Progenitor cell of endocrine pancreas (in vitro differentiated cells): ENCODE measurements around the gene ATRN. TPM values are rescaled to one million over a fixed set of nuclear protein-coding genes. Genes with fewer than 3 reads are reported as not detected.

Source experiments
- DNase-seq: peaks from one replicate; pipeline ENCODE4 v3.0.0; 2021; ENCODE audit warnings: low spot score; ENCODE audit not compliant: unreplicated experiment
- H3K27ac Mint-ChIP-seq: 2 replicates; pipeline ENCODE4 v1.8.0; 2021; ENCODE audit warnings: mild to moderate bottlenecking, moderate library complexity, mixed read lengths
- H3K27me3 Mint-ChIP-seq: 2 replicates; pipeline ENCODE4 v1.8.0; 2021; ENCODE audit warnings: mixed read lengths
- H3K36me3 Mint-ChIP-seq: 2 replicates; pipeline ENCODE4 v1.8.0; 2022; ENCODE audit warnings: mixed read lengths; ENCODE audit not compliant: insufficient read depth
- H3K4me1 Mint-ChIP-seq: 2 replicates; pipeline ENCODE4 v1.8.0; 2021; ENCODE audit warnings: low read depth, mixed read lengths
- H3K4me3 Mint-ChIP-seq: 2 replicates; pipeline ENCODE4 v1.8.0; 2021; ENCODE audit warnings: low read depth, mild to moderate bottlenecking, moderate library complexity, mixed read lengths
- H3K9me3 Mint-ChIP-seq: 2 replicates; pipeline ENCODE4 v1.8.0; 2021; ENCODE audit warnings: low read depth, mixed read lengths
- total RNA-seq: library from RNA; stranded (reverse); gene quantifications from 2 replicates; pipeline ENCODE4 v1.2.1, GENCODE V29; 2021
- TF ChIP-seq, protein P1 (sequence below): fragments of 200-600 bp; sonication (generic); IDR thresholded peaks from one replicate; pipeline ENCODE4 v1.5.0; 2021; ENCODE audit warnings: antibody characterized with exemption, mild to moderate bottlenecking; ENCODE audit not compliant: unreplicated experiment

Gene ATRN
- total RNA-seq, 1 donor from 2014 or later = 54.5 TPM

DNA sequence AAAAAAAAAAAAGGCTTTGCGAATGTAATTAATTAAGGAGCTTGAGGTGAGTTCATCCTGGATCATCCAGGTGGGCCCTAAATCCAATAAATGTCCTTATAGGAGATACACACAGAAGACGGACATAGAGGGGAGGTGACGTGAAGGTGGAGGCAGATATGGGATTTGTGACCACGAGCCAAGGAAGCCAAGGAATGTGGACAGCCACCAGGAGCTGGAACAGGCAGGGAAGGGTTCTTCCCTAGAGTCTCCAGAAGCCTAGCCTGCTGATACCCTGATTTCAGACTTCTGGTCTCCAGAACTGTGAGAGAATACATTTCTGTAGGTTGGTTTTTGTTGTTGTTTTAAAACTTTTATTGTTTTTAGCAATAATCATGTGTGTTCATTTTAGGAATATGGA lies 6.7 kb upstream of the ATRN start:
- H3K4me3 Mint-ChIP-seq = no peak overlapping the region

DNA sequence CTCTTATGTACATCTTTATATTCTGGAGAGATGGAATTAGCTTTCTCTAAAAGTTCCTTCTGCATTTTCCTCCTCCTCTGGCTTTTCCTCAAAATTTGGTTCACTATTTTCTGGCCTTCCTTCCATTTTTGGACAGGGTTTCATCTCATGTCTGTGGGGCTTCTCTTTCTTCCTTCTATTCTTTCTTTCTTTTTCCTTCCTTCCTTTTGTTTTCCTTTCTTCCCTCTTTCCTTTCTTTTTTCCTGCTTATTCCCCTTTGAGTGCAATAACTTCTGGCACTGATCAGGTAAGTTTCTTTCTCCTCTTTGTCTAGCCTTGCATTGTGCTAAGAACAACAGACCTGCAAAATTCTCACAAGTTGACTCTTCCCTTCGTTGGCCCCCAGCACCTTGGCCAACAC lies 5.5 kb upstream of the ATRN start:
- Mint-ChIP-seq H3K27ac (no peak overlapping the region), H3K27me3 (peaks cover 22% of the 10 kb centered on the region), H3K36me3 (no peaks in the 10 kb centered on the region), H3K4me1 (peaks cover 2% of the 10 kb centered on the region), H3K9me3 (no peaks in the 10 kb centered on the region), H3K4me3 (no peak overlapping the region)
- no peak for DNase-seq
- TF ChIP-seq, protein P1, sequence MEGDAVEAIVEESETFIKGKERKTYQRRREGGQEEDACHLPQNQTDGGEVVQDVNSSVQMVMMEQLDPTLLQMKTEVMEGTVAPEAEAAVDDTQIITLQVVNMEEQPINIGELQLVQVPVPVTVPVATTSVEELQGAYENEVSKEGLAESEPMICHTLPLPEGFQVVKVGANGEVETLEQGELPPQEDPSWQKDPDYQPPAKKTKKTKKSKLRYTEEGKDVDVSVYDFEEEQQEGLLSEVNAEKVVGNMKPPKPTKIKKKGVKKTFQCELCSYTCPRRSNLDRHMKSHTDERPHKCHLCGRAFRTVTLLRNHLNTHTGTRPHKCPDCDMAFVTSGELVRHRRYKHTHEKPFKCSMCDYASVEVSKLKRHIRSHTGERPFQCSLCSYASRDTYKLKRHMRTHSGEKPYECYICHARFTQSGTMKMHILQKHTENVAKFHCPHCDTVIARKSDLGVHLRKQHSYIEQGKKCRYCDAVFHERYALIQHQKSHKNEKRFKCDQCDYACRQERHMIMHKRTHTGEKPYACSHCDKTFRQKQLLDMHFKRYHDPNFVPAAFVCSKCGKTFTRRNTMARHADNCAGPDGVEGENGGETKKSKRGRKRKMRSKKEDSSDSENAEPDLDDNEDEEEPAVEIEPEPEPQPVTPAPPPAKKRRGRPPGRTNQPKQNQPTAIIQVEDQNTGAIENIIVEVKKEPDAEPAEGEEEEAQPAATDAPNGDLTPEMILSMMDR = no peak

More for the DNA sequence above, 6.7 kb upstream of the ATRN start:
- H3K9me3 Mint-ChIP-seq = no peaks in the 10 kb centered on the region
- H3K36me3 Mint-ChIP-seq = no peaks in the 10 kb centered on the region
- H3K4me1 Mint-ChIP-seq = peaks cover 11% of the 10 kb centered on the region
- H3K27ac Mint-ChIP-seq = no peak overlapping the region
- H3K27me3 Mint-ChIP-seq = peaks cover 22% of the 10 kb centered on the region
- no peak for DNase-seq
- TF ChIP-seq, protein P1 = no peak

DNA sequence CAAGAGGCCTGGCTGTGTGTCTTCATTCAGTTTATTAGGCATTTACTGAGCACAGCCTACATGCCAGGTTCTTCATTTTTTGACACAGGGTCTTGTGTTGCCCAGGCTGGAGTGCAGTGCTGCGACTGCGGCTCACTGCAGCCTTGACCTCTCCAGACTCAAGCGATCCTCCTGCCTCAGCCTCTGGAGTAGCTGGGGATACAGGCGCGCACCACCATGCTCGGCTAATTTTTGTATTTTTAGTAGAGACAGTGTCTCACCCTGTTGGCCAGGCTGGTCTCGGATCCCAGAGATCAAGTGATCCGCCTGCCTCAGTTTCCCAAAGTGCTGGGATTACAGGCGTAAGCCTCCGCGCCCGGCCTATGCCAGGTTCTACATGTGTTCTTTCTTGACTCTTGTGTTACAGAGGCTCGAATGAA lies 601 bp upstream of the ATRN start:
- TF ChIP-seq, protein P1 = no peak
- DNase-seq = no peak
- Mint-ChIP-seq H3K27me3 (peaks cover 15% of the 10 kb centered on the region), H3K9me3 (no peaks in the 10 kb centered on the region), H3K27ac (peak overlapping the region; percentile 94), H3K4me1 (peaks cover 25% of the 10 kb centered on the region), H3K4me3 (peak overlapping the region; percentile 88), H3K36me3 (peaks cover 5% of the 10 kb centered on the region)

DNA sequence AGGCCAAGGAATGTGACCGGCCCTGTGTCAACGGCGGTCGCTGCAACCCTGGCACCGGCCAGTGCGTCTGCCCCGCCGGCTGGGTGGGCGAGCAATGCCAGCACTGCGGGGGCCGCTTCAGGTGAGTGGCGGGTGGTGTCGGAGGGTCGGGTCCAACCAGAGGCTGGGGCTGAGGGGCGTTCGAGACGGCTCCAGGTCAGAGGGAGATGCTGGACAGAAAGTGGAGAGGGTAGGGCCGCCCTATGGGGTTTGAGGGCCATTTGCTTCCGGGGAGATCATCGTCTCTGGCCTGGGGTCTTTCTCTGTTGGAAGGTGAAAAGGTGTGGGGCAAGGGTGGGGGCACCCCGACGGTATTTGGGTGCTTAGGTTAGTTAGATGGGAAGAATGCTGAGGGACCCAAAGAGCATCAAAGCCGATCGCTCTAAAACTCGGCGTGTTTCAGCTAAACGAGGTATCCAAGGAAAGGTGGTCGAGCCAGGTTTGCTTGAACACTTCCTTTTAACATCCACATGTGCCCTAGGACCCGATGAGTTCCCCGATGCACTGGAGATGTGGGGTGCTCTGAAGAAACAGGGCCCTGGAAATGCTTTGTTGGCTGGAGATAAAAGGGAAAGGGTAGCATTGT lies 691 bp downstream of the ATRN start:
- H3K4me1 Mint-ChIP-seq = peaks cover 25% of the 10 kb centered on the region
- H3K27me3 Mint-ChIP-seq = peaks cover 4% of the 10 kb centered on the region
- no peak for DNase-seq
- no peaks in the 10 kb centered on the region for H3K9me3 Mint-ChIP-seq
- H3K4me3 Mint-ChIP-seq = peak overlapping the region; percentile 88
- peaks cover 5% of the 10 kb centered on the region for H3K36me3 Mint-ChIP-seq
- TF ChIP-seq, protein P1 = no peak
- H3K27ac Mint-ChIP-seq = peak overlapping the region; percentile 93

DNA sequence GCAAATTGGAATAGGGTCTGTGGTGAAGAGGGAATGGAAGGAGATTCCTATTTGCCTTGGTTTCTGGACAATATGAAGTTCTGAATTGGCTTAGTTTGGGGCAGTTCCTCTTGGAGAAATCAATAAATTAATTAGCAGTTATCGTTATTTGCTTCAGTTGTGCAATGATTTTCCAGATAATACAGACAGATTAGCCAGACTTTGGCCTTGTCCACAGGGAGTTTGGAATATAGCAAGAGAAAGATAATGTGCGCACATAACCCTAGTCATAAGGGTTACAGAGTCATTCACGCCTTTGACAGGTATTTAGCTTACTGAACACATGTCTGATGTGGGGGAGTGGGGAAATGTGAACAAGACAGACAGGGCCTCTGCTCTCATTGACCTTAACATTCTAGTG lies 1.3 kb downstream of the ATRN start:
- Mint-ChIP-seq H3K27me3 (no peaks in the 10 kb centered on the region), H3K9me3 (no peaks in the 10 kb centered on the region), H3K4me3 (peak overlapping the region; percentile 88), H3K4me1 (peaks cover 25% of the 10 kb centered on the region), H3K36me3 (peaks cover 5% of the 10 kb centered on the region), H3K27ac (peak overlapping the region; percentile 93)
- no peak for DNase-seq
- TF ChIP-seq, protein P1 = no peak
